HepG2 (cell line): ENCODE results near the gene CAGE1. TPM values are rescaled to one million over a fixed set of nuclear protein-coding genes. Genes with fewer than 3 reads are reported as not detected.

Experiments
- FOXA3 ChIP-seq: IDR thresholded peaks from 2 replicates; pipeline ENCODE4 v1.6.1; 2016; ENCODE audit warnings: missing genetic modification reagents, missing compliant biosample characterization
- FOXO1 ChIP-seq: sonication (generic); formaldehyde crosslinking; IDR thresholded peaks from 2 replicates; pipeline ENCODE4 v1.4.0; 2020; ENCODE audit warnings: missing genetic modification reagents
- JARID2 ChIP-seq: sonication (generic); formaldehyde crosslinking; IDR thresholded peaks from 2 replicates; pipeline ENCODE4 v1.8.1; 2023; ENCODE audit warnings: missing genetic modification reagents, inconsistent platforms; ENCODE audit not compliant: insufficient replicate concordance
- KDM4B ChIP-seq: sonication (generic); formaldehyde crosslinking; IDR thresholded peaks from 2 replicates; pipeline ENCODE4 v1.4.0; 2020; ENCODE audit warnings: missing genetic modification reagents
- NCOR1 ChIP-seq: fragments of 200-600 bp; sonication (generic); IDR thresholded peaks from 2 replicates; pipeline ENCODE4 v1.7.0; 2017; ENCODE audit warnings: antibody characterized with exemption, low read length, borderline replicate concordance
- SP1 ChIP-seq, 2 experiments: fragments of 450-650 bp in 1 of 2; sonication (generic) in 1 of 2; formaldehyde crosslinking in 1 of 2; IDR thresholded peaks; 2 replicates each; pipeline versions ENCODE4 v1.4.0 to v1.6.1; 2016 to 2020; ENCODE audit warnings: missing genetic modification reagents in 1 of 2
- ZC3H13 ChIP-seq: sonication (generic); formaldehyde crosslinking; IDR thresholded peaks from 2 replicates; pipeline ENCODE4 v1.8.1; 2023; ENCODE audit warnings: mild to moderate bottlenecking, missing genetic modification reagents, moderate library complexity
- ZNF24 ChIP-seq: fragments of 450-650 bp; IDR thresholded peaks from 2 replicates; pipeline ENCODE4 v1.6.1; 2017; ENCODE audit warnings: antibody characterized with exemption, mild to moderate bottlenecking
- ZNF616 ChIP-seq: sonication (generic); formaldehyde crosslinking; IDR thresholded peaks from 2 replicates; pipeline ENCODE4 v1.5.0; 2020; ENCODE audit warnings: low read depth, mild to moderate bottlenecking, missing genetic modification reagents
- polyA plus RNA-seq, 8 experiments: library from polyadenylated mRNA; depleted of rRNA in 3 of 8; stranded (reverse) in 7 of 8; unstranded in 1 of 8; fragments of >200 nt; fragmentation: Illumina TruSeq in 4 of 8; extraction: Trizol in 4 of 8; gene quantifications; 2 replicates each; pipeline versions ENCODE4 v1.2.1 to v1.2.3, GENCODE V29; 2011 to 2016; ENCODE audit warnings: low read depth in 4 of 8, missing spikeins in 1 of 8, mixed read lengths in 1 of 8; ENCODE audit not compliant: insufficient read depth in 1 of 8
- total RNA-seq, 5 experiments: library from RNA; depleted of rRNA; stranded (reverse); fragments of >200 nt; fragmentation: Illumina TruSeq; extraction: Trizol; gene quantifications; 2 replicates each; pipeline ENCODE4 v1.2.3, GENCODE V29; 2016; ENCODE audit warnings: low read depth in 1 of 5
- TF ChIP-seq, protein P1 (sequence below), 2 experiments: IDR thresholded peaks; 2 replicates each; pipeline ENCODE4 v1.6.1; 2011 to 2012; ENCODE audit warnings: low read length in 2 of 2, borderline replicate concordance in 1 of 2, low read depth in 1 of 2, mild to moderate bottlenecking in 1 of 2, moderate library complexity in 1 of 2
- TF ChIP-seq, protein P2 (sequence below): sonication (generic); formaldehyde crosslinking; IDR thresholded peaks from 2 replicates; pipeline ENCODE4 v1.5.0; 2020; ENCODE audit warnings: mild to moderate bottlenecking, missing genetic modification reagents
- TF ChIP-seq, protein P3 (sequence below): sonication (generic); formaldehyde crosslinking; IDR thresholded peaks from 2 replicates; pipeline ENCODE4 v1.5.1; 2020; ENCODE audit warnings: missing genetic modification reagents, mild to moderate bottlenecking, borderline replicate concordance
- TF ChIP-seq, protein P4 (sequence below): sonication (generic); formaldehyde crosslinking; IDR thresholded peaks from 2 replicates; pipeline ENCODE4 v1.5.0; 2020; ENCODE audit warnings: mild to moderate bottlenecking, missing genetic modification reagents, moderate library complexity
- TF ChIP-seq, protein P5 (sequence below): sonication (generic); formaldehyde crosslinking; conservative IDR thresholded peaks from 2 replicates; pipeline ENCODE4 v1.4.0; 2020; ENCODE audit warnings: missing genetic modification reagents
- TF ChIP-seq, protein P6 (sequence below): sonication (generic); formaldehyde crosslinking; IDR thresholded peaks from 2 replicates; pipeline ENCODE4 v1.4.0; 2020; ENCODE audit warnings: missing genetic modification reagents

CAGE1 gene
- total and polyA plus RNA-seq, 2 of the 13 experiments (the other 11 are each of a cell fraction or from before 2014, with no cell fraction given) = 0.03 to 0.15 TPM

DNA sequence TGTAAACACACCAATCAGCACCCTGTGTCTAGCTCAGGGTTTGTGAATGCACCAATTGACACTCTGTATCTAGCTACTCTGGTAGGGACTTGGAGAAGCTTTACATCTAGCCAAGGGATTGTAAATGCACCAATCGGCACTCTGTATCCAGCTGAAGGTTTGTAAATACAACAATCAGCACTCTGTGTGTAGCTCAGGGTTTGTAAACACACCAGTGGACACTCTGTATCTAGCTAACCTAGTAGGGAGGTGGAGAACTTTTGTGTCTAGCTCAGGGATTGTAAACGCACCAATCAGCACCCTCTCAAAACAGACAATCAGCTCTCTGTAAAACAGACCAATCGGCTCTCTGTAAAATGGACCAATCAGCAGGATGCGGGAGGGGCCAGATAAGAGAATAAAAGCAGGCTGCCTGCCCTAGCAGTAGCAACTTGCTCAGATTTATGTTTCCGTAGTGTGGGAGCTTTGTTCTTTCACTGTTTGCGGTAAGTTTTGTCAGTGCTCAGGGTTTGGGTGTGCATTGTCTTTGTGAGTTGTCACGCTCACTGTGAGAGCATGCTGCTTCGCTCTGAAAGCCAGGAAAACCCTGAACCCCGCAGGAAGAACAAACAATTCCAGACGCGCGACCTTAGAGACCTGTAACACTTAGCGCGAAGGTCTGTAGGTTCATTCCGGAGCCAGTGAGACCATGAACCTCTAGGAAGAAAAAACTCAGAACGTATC lies 37.1 kb upstream of the CAGE1 start (continued):
- TF ChIP-seq FOXO1 (CRISPR knock-in tag) (0 out of 2 replicates have a peak, but pooled peaks have one; percentile 18), KDM4B (CRISPR knock-in tag) (no peak), JARID2 (CRISPR knock-in tag) (no peak), NCOR1 (no peak), ZNF616 (CRISPR knock-in tag) (no peak), SP1 (IDR thresholded peaks at IDR 0.05) (no peak), SP1 (CRISPR knock-in tag; IDR thresholded peaks at IDR 0.05) (peak; percentile 76), FOXA3 (CRISPR knock-in tag) (peak; percentile 55), ZC3H13 (CRISPR knock-in tag) (no peak), ZNF24 (no peak)
- TF ChIP-seq, protein P1, sequence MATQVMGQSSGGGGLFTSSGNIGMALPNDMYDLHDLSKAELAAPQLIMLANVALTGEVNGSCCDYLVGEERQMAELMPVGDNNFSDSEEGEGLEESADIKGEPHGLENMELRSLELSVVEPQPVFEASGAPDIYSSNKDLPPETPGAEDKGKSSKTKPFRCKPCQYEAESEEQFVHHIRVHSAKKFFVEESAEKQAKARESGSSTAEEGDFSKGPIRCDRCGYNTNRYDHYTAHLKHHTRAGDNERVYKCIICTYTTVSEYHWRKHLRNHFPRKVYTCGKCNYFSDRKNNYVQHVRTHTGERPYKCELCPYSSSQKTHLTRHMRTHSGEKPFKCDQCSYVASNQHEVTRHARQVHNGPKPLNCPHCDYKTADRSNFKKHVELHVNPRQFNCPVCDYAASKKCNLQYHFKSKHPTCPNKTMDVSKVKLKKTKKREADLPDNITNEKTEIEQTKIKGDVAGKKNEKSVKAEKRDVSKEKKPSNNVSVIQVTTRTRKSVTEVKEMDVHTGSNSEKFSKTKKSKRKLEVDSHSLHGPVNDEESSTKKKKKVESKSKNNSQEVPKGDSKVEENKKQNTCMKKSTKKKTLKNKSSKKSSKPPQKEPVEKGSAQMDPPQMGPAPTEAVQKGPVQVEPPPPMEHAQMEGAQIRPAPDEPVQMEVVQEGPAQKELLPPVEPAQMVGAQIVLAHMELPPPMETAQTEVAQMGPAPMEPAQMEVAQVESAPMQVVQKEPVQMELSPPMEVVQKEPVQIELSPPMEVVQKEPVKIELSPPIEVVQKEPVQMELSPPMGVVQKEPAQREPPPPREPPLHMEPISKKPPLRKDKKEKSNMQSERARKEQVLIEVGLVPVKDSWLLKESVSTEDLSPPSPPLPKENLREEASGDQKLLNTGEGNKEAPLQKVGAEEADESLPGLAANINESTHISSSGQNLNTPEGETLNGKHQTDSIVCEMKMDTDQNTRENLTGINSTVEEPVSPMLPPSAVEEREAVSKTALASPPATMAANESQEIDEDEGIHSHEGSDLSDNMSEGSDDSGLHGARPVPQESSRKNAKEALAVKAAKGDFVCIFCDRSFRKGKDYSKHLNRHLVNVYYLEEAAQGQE (IDR thresholded peaks at IDR 0.05; ENCODE audit: borderline replicate concordance in 1 of 2, low read depth in 1 of 2, low read length in 2 of 2) = no peak
- TF ChIP-seq, protein P2, sequence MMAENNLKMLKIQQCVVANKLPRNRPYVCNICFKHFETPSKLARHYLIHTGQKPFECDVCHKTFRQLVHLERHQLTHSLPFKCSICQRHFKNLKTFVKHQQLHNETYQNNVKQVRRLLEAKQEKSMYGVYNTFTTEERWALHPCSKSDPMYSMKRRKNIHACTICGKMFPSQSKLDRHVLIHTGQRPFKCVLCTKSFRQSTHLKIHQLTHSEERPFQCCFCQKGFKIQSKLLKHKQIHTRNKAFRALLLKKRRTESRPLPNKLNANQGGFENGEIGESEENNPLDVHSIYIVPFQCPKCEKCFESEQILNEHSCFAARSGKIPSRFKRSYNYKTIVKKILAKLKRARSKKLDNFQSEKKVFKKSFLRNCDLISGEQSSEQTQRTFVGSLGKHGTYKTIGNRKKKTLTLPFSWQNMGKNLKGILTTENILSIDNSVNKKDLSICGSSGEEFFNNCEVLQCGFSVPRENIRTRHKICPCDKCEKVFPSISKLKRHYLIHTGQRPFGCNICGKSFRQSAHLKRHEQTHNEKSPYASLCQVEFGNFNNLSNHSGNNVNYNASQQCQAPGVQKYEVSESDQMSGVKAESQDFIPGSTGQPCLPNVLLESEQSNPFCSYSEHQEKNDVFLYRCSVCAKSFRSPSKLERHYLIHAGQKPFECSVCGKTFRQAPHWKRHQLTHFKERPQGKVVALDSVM (CRISPR knock-in tag) = no peak
- TF ChIP-seq, protein P3, sequence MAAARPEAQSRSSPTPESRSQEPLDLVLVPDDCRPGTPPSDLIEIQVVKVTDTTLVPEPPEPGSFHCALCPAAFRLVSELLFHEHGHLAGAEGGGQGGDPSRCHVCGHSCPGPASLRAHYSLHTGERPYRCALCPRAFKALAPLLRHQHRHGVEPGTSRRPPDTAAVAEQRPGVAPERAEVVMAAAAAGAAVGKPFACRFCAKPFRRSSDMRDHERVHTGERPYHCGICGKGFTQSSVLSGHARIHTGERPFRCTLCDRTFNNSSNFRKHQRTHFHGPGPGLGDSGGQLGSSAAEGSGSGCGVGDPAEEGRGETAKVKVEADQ (CRISPR knock-in tag) = no peak
- TF ChIP-seq, protein P4, sequence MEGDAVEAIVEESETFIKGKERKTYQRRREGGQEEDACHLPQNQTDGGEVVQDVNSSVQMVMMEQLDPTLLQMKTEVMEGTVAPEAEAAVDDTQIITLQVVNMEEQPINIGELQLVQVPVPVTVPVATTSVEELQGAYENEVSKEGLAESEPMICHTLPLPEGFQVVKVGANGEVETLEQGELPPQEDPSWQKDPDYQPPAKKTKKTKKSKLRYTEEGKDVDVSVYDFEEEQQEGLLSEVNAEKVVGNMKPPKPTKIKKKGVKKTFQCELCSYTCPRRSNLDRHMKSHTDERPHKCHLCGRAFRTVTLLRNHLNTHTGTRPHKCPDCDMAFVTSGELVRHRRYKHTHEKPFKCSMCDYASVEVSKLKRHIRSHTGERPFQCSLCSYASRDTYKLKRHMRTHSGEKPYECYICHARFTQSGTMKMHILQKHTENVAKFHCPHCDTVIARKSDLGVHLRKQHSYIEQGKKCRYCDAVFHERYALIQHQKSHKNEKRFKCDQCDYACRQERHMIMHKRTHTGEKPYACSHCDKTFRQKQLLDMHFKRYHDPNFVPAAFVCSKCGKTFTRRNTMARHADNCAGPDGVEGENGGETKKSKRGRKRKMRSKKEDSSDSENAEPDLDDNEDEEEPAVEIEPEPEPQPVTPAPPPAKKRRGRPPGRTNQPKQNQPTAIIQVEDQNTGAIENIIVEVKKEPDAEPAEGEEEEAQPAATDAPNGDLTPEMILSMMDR (CRISPR knock-in tag) = no peak
- TF ChIP-seq, protein P5, sequence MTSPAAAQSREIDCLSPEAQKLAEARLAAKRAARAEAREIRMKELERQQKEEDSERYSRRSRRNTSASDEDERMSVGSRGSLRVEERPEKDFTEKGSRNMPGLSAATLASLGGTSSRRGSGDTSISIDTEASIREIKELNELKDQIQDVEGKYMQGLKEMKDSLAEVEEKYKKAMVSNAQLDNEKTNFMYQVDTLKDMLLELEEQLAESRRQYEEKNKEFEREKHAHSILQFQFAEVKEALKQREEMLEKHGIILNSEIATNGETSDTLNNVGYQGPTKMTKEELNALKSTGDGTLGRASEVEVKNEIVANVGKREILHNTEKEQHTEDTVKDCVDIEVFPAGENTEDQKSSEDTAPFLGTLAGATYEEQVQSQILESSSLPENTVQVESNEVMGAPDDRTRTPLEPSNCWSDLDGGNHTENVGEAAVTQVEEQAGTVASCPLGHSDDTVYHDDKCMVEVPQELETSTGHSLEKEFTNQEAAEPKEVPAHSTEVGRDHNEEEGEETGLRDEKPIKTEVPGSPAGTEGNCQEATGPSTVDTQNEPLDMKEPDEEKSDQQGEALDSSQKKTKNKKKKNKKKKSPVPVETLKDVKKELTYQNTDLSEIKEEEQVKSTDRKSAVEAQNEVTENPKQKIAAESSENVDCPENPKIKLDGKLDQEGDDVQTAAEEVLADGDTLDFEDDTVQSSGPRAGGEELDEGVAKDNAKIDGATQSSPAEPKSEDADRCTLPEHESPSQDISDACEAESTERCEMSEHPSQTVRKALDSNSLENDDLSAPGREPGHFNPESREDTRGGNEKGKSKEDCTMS (CRISPR knock-in tag) = no peak
- TF ChIP-seq, protein P6, sequence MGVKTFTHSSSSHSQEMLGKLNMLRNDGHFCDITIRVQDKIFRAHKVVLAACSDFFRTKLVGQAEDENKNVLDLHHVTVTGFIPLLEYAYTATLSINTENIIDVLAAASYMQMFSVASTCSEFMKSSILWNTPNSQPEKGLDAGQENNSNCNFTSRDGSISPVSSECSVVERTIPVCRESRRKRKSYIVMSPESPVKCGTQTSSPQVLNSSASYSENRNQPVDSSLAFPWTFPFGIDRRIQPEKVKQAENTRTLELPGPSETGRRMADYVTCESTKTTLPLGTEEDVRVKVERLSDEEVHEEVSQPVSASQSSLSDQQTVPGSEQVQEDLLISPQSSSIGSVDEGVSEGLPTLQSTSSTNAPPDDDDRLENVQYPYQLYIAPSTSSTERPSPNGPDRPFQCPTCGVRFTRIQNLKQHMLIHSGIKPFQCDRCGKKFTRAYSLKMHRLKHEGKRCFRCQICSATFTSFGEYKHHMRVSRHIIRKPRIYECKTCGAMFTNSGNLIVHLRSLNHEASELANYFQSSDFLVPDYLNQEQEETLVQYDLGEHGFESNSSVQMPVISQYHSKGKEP (CRISPR knock-in tag) = no peak
